GM12878 (cell line): ENCODE results near the gene NCKAP5. TPM values are rescaled to one million over a fixed set of nuclear protein-coding genes. Genes with fewer than 3 reads are reported as not detected.

Experiments used
- ATAC-seq: fragments of 200-7000 bp; cut with Tn5 transposase; 3 replicates; pipeline ENCODE4 v1.9.1; 2020; ENCODE audit warnings: mild to moderate bottlenecking, moderate library complexity
- BruUV-seq: library from RNA; stranded (reverse); fragments of 400-500 nt; replicated peaks from 2 replicates; lab custom pipeline; 2021; lab: Mats Ljungman, UMichigan
- CTCF ChIA-PET: fragments of 300-600 bp; sonication (Branson Sonifier 250); formaldehyde crosslinking; extraction: SDS; loops from one replicate; lab custom pipeline; 2021; ENCODE audit warnings: inconsistent platforms; lab: Yijun Ruan, JAX
- POLR2A ChIA-PET: fragments of 350-600 bp; formaldehyde crosslinking; extraction: SDS; loops from one replicate; lab custom pipeline; 2021; ENCODE audit warnings: inconsistent platforms; lab: Charles Lee
- RAD21 ChIA-PET: fragments of 300-600 bp; sonication (Branson Sonifier 250); formaldehyde crosslinking; loops from one replicate; lab custom pipeline; 2023; ENCODE audit warnings: antibody characterized with exemption; ENCODE audit not compliant: unreplicated experiment; lab: Charles Lee
- SMC1A ChIA-PET: fragments of 300-600 bp; sonication (Branson Sonifier 250); formaldehyde crosslinking; loops from one replicate; lab custom pipeline; 2023; ENCODE audit not compliant: unreplicated experiment, uncharacterized antibody; lab: Charles Lee
- DNase-seq: peaks from one replicate; pipeline ENCODE4 v3.0.0-alpha.2; 2011; ENCODE audit warnings: low read depth, low spot score
- FAIRE-seq: peaks from 3 replicates; lab custom pipeline; 2011; peaks lifted over from hg19 to GRCh38; lab: Jason Lieb, UNC
- H2AFZ ChIP-seq: 2 replicates; pipeline ENCODE4 v1.6.0; 2011; ENCODE audit warnings: low read depth, low read length, control low read depth; ENCODE audit not compliant: control insufficient read depth
- H3K27ac ChIP-seq: 2 replicates; pipeline ENCODE4 v1.5.1; 2011; ENCODE audit warnings: control low read depth; ENCODE audit not compliant: control insufficient read depth, insufficient read depth
- H3K27me3 ChIP-seq, 2 experiments: replicated peaks in 1 of 2; 2 replicates each; pipeline versions ENCODE4 v1.6.0 to v1.6.1; 2011; ENCODE audit warnings: low read length in 1 of 2; ENCODE audit not compliant: control insufficient read depth in 2 of 2, insufficient read depth in 2 of 2
- H3K36me3 ChIP-seq, 2 experiments: 2 replicates each; pipeline ENCODE4 v1.5.1; 2011; ENCODE audit warnings: low read length in 1 of 2; ENCODE audit not compliant: control insufficient read depth in 2 of 2, insufficient read depth in 2 of 2
- H3K4me1 ChIP-seq: 2 replicates; pipeline ENCODE4 v1.6.1; 2011; ENCODE audit warnings: mild to moderate bottlenecking, low read length, moderate library complexity, mixed read lengths; ENCODE audit not compliant: control insufficient read depth, insufficient read depth
- H3K4me2 ChIP-seq: 2 replicates; pipeline ENCODE4 v1.6.0; 2011; ENCODE audit warnings: control low read depth; ENCODE audit not compliant: control insufficient read depth, insufficient read depth
- H3K4me3 ChIP-seq: fragments of 200-600 bp; sonication (generic); 2 replicates; pipeline ENCODE4 v1.5.1; 2016
- H3K79me2 ChIP-seq: 2 replicates; pipeline ENCODE4 v1.6.0; 2011; ENCODE audit warnings: low read length; ENCODE audit not compliant: control insufficient read depth, insufficient read depth
- H3K9ac ChIP-seq: 2 replicates; pipeline ENCODE4 v1.8.0; 2011; ENCODE audit warnings: low read length, control low read depth, mixed read lengths; ENCODE audit not compliant: control insufficient read depth, insufficient read depth
- H3K9me3 ChIP-seq: replicated peaks from 3 replicates; pipeline ENCODE4 v1.5.1; 2011; ENCODE audit warnings: mild to moderate bottlenecking, low read length; ENCODE audit not compliant: control insufficient read depth, insufficient read depth
- H4K20me1 ChIP-seq: 2 replicates; pipeline ENCODE4 v1.6.0; 2011; ENCODE audit not compliant: control insufficient read depth, insufficient read depth
- CBFB ChIP-seq: IDR thresholded peaks from 2 replicates; pipeline ENCODE4 v1.6.1; 2016; ENCODE audit warnings: antibody characterized with exemption, low read depth
- EP300 ChIP-seq, 2 experiments: fragments of 150-350 bp in 1 of 2; IDR thresholded peaks; 2 replicates each; pipeline ENCODE4 v1.6.1; 2011 to 2012; ENCODE audit warnings: low read depth in 2 of 2, low read length in 2 of 2, borderline replicate concordance in 1 of 2, improper control_type of control experiment in 1 of 2, inconsistent platforms in 1 of 2; ENCODE audit not compliant: control insufficient read depth in 1 of 2
- POLR2AphosphoS2 ChIP-seq: IDR thresholded peaks from 2 replicates; pipeline ENCODE4 v1.6.1; 2011; ENCODE audit warnings: low read depth, mild to moderate bottlenecking, low read length, improper control_type of control experiment, moderate library complexity
- RELB ChIP-seq: fragments of 450-650 bp; IDR thresholded peaks from 2 replicates; pipeline ENCODE4 v1.6.1; 2017; ENCODE audit warnings: low read depth, mild to moderate bottlenecking, moderate library complexity
- RUNX3 ChIP-seq: IDR thresholded peaks from 2 replicates; pipeline ENCODE4 v1.6.1; 2012; ENCODE audit warnings: low read length, inconsistent platforms
- TARDBP ChIP-seq: IDR thresholded peaks from 2 replicates; pipeline ENCODE4 v1.6.1; 2016; ENCODE audit warnings: borderline replicate concordance
- ZBED1 ChIP-seq: IDR thresholded peaks from 2 replicates; pipeline ENCODE4 v1.6.1; 2016; ENCODE audit warnings: borderline replicate concordance
- ZBTB40 ChIP-seq: fragments of 450-650 bp; IDR thresholded peaks from 2 replicates; pipeline ENCODE4 v1.6.1; 2016; ENCODE audit warnings: mild to moderate bottlenecking, moderate library complexity, borderline replicate concordance
- WGBS: methylation state at CpG from one replicate; pipeline ENCODE4 v1.1.6; 2016; ENCODE audit warnings: low lambda C conversion rate; ENCODE audit not compliant: insufficient replicate concordance, insufficient coverage; ENCODE audit errors: missing lambda C conversion rate; 5-methylcytosine and 5-hydroxymethylcytosine counted together
- in situ Hi-C: fragments of 300-500 bp; cut with MboI; formaldehyde crosslinking; loops from 9 replicates; pipeline ENCODE4 v1.14.3; 2018; ENCODE audit warnings: mixed read lengths
- intact Hi-C: fragments of 100-400 bp; cut with micrococcal nuclease; formaldehyde crosslinking; loops from one replicate; pipeline ENCODE4 v1.14.2; 2022; ENCODE audit not compliant: unreplicated experiment
- polyA plus RNA-seq, 11 experiments: library from polyadenylated mRNA; depleted of rRNA in 4 of 11; unstranded in 6 of 11; stranded (reverse) in 5 of 11; fragments of >200 nt; fragmentation: Nextera tagmentation in 4 of 11; fragmentation: Illumina TruSeq in 1 of 11; extraction: Ambion mirVana in 4 of 11; extraction: Trizol in 1 of 11; gene quantifications; 1 replicate in 1 of 11; 2 replicates in 10 of 11; pipeline versions ENCODE4 v1.2.1 to v1.2.3, GENCODE V29; 2011 to 2016; ENCODE audit warnings: inconsistent platforms in 2 of 11, missing spikeins in 2 of 11, low read depth in 1 of 11
- total RNA-seq, 4 experiments: library from RNA; depleted of rRNA in 3 of 4; stranded (reverse); fragments of >200 nt in 3 of 4; fragmentation: Illumina TruSeq in 1 of 4; extraction: Trizol in 1 of 4; gene quantifications; 2 replicates each; pipeline versions ENCODE4 v1.2.1 to v1.2.3, GENCODE V29; 2013 to 2021
- TF ChIP-seq, protein P1 (sequence below): fragments of 450-650 bp; IDR thresholded peaks from 2 replicates; pipeline ENCODE4 v1.6.1; 2017; ENCODE audit warnings: borderline replicate concordance

Gene NCKAP5
- total and polyA plus RNA-seq, 10 of the 15 experiments (the other 5 are each of a cell fraction or from before 2014, with no cell fraction given), result 0.06 to 0.44 (median 0.16) TPM

DNA sequence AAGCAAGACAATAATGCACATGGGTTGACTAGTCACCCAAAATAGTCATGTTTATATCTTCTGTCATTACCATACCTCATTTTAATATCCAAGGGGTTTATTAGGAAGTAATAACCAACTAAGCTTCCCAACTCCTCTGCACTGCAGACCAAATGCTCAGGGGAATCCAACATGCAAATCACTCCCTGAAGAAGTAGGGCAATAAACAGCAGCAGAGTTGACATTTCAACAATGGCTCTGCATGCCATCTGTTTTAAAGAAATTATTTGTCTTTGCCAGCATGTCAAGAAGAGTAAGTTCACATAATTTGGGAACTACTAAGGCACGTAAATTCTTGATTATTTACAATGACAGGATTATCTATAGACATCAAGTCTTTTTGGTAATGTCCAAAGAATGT, 813.9 kb downstream of the NCKAP5 start:
- Histone ChIP-seq H3K79me2 (no peaks in the 10 kb centered on the region), H3K4me1 (no peaks in the 10 kb centered on the region), H3K9me3 (no peaks in the 10 kb centered on the region), H3K36me3 (no peaks in the 10 kb centered on the region), H3K4me2 (no peak overlapping the region), H4K20me1 (no peaks in the 10 kb centered on the region), H2AFZ (no peak overlapping the region), H3K27ac (no peak overlapping the region), H3K9ac (no peak overlapping the region), H3K4me3 (no peak overlapping the region), H3K27me3 (no peaks in the 10 kb centered on the region)
- 0% methylated on average over 1 of the region's 1 CpG for WGBS
- ChIA-PET SMC1A (interaction anchor here (0.8 to 1.6 kb wide), 2 partner anchors 14 to 197 kb away, joined by 3 read pairs; no protein-coding TSS in a partner anchor), RAD21 (no interaction called here), POLR2A (no interaction called here), CTCF (interaction anchor here (1.4 kb wide), 1 partner anchor 15 kb away, joined by 3 read pairs; no protein-coding TSS in a partner anchor)
- FAIRE-seq, result no peak
- in situ Hi-C loops, result no loop called here
- no peak for TF ChIP-seq ZBED1
- TF ChIP-seq, protein P1, sequence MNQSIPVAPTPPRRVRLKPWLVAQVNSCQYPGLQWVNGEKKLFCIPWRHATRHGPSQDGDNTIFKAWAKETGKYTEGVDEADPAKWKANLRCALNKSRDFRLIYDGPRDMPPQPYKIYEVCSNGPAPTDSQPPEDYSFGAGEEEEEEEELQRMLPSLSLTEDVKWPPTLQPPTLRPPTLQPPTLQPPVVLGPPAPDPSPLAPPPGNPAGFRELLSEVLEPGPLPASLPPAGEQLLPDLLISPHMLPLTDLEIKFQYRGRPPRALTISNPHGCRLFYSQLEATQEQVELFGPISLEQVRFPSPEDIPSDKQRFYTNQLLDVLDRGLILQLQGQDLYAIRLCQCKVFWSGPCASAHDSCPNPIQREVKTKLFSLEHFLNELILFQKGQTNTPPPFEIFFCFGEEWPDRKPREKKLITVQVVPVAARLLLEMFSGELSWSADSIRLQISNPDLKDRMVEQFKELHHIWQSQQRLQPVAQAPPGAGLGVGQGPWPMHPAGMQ, result no peak
- TF ChIP-seq RUNX3, result no peak
- no peak for TF ChIP-seq POLR2AphosphoS2
- intact Hi-C loops, result no loop called here
- DNase-seq, result no peak
- ATAC-seq, result no peak
- no TSS peak for BruUV-seq

DNA sequence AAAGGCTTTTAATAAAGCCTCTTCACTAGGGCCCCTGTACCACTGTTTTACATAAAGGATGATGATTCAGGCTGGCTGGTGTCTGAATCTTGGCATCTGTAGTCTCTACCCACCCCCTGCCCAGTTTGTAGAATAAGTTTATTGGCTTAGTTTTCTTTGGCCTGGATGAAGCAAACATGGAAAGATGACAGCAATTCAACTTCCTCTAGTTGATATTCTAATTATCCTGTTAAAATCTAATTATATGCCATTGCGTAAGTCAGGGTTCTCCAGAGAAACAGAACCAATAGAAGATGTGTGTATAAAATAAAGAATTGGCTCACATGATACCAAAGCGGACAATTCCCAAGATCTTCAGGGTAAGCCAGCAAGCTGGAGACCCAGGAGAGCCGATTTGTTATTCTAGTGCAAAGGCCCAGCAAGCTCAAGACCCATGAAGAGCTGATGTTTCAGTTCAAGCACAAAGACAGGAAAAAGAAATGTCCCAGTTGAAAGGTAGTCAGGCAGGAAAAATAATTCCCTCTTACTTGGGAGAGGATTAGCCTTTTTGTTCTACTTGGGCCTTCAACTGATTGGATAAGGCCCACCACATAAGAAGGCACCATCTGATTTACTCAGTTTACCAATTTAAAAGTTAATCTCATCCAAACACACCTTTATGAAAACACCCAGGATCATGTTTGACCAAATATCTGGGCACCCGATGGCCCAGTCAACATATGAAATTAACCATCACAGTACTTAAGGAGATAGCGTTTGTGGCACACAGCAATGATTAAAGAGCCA, 815.6 kb downstream of the NCKAP5 start:
- intact Hi-C loops (no loop called here), in situ Hi-C loops (no loop called here)
- H3K9me3 ChIP-seq, result no peaks in the 10 kb centered on the region
- ATAC-seq (no peak), DNase-seq (no peak), FAIRE-seq (no peak)
- no peak overlapping the region for H2AFZ ChIP-seq
- ChIA-PET CTCF (no interaction called here), RAD21 (no interaction called here), POLR2A (no interaction called here), SMC1A (interaction anchor here (1.5 kb wide), 1 partner anchor 9 kb away, joined by 5 read pairs; no protein-coding TSS in a partner anchor)
- H3K4me3 ChIP-seq, result no peak overlapping the region
- H4K20me1 ChIP-seq, result no peaks in the 10 kb centered on the region
- 61% methylated on average over 5 of the region's 5 CpGs for WGBS
- no peaks in the 10 kb centered on the region for H3K4me1 ChIP-seq
- no peak overlapping the region for H3K27ac ChIP-seq
- BruUV-seq, result no TSS peak
- H3K9ac ChIP-seq, result no peak overlapping the region
- H3K79me2 ChIP-seq, result no peaks in the 10 kb centered on the region
- H3K4me2 ChIP-seq, result no peak overlapping the region
- no peaks in the 10 kb centered on the region for H3K36me3 ChIP-seq
- no peaks in the 10 kb centered on the region for H3K27me3 ChIP-seq
- TF ChIP-seq RELB (no peak), TARDBP (no peak), EP300 (IDR thresholded peaks at IDR 0.05; ENCODE audit: borderline replicate concordance in 1 of 2, control insufficient read depth in 1 of 2, low read depth in 2 of 2, low read length in 2 of 2) (no peak), CBFB (no peak), ZBTB40 (no peak)
